Fibroblast of peridontal ligament (primary cell): ENCODE data around the gene CDH23.

Experiments used
- DNase-seq: peaks from one replicate; pipeline ENCODE4 v3.0.0-alpha.2; 2010; ENCODE audit errors: extremely low read depth

CDH23 gene

DNA sequence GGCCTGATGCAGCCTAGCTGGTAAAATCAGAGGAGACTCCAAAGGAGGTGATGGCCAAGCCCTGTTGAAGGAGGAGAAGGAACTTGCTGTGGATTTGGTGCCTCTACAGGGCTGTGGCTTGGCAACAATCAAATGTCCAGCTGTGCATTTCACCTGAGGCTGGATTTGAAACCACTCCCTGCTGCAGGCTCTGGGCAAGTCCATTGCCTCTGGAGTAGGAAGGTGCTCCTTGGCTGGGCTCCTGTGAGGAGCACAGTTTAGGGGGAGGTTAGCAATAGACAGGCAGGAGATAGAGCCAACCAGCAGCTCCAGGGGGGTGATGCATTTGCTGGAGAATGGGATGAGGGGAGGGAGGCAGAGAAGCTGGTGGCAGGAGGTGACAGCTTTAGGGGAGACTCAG, 26.5 kb downstream of the CDH23 start:
- no peak for DNase-seq

DNA sequence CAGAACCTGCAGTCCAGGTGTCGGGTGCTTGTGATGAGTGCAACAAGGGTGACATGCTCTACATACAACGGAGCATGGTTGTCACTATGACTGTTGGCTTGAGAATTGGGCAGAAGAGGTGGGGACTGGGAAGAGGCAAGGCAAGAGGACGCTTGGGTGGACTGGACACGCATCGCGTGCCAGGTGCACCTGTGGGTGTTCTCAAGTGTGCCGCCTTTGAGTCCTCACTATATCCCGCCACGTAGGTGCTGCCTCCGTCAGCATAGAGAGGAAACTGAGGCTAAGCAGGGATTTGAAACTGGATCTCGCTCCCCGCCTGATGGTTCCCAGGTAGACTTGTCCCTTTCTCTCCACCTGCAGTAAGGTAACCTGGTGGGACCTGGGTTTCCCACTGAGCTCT, 27.2 kb downstream of the CDH23 start:
- no peak for DNase-seq

- no peak for DNase-seq
These were observed 27.9 kb downstream of the CDH23 start for GRCh38 chr10:71424496-71425194.

GRCh38 chr10:71426058-71426605, 29.4 kb downstream of the CDH23 start:
- no peak for DNase-seq

DNA sequence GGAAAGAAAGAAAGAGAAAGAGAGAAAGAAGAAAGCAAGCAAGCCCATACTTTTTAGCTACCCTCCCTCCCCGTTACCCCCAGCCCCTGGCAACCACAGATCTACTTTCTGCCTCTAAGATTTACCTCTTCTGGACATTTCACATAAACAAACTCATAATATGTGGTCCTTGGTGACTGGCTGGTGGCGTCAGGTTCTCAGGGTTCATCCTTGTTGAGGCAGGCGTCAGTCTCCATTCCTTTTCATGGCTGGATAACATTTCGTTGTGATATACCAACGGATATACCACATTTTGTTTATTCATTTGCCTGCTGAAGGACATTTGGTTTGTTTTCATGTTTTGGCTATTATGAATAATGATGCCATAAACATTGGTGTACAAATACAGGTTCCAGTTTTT, 30.5 kb downstream of the CDH23 start:
- DNase-seq: no peak

- DNase-seq: no peak
These were observed 32.6 kb downstream of the CDH23 start for GRCh38 chr10:71429304-71429703.

DNA sequence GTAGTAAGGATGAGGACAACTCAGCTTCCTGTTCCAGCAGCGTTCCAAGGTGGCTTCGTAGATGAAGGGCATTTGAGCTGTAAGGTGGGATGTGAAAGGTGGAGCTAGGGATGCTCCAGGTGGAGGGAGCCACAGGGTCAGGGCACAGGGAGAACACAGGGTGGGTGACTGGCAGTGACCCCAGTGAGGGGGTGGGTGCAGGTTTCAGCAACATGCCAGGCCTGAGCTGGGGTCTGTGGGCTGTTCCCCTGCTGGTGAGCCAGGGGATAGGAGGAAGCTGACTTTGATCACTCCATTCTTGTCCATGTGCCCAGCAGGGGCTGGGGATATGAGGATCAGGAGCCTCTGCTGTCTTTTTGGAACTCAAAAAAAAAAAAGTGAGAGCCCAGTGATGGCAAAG, 33.2 kb downstream of the CDH23 start:
- no peak for DNase-seq

- DNase-seq: no peak
These were observed 34.8 kb downstream of the CDH23 start for GRCh38 chr10:71431239-71432100.

DNA sequence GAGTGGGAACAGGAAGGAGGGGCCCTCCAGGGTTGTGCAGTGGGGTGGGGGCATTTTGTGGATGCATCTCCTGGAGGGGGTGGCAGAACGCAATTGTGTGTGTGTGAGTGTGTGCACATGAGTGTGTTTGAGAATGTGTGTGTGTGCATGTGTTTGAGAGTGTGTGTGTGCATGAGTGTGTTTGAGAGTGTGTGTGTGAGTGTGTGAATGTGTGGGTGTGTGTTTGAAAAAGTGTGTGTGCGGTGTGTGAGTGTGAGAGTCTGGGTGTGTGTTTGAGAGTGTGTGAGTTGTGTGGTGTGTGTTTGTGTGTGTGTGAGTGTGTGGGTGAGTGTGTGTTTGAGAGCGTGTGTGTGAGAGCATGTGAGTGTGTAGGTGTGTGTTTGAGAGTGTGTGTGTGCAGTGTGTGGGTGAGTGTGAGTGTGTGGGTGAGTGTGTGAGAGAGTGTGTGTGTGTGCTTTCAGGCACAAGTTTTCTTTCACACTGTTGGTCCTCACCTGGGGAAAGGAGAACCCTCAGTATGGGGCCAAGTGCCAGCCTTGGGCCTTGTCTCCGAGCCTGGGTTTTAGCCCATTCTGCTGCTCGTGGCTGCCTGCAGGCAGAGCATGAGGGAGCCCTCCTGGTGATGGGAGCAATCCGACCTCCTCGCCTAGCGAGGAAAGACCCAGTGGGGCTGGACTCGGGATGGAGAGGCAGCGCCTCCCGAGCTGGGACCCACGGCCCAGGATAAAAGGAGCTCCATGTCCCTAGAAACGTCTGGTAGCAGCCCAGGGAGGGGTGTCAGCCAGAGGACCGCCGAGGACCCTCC, 35.6 kb downstream of the CDH23 start:
- DNase-seq: no peak

GRCh38 chr10:71432956-71433767, 36.4 kb downstream of the CDH23 start:
- DNase-seq: no peak

DNA sequence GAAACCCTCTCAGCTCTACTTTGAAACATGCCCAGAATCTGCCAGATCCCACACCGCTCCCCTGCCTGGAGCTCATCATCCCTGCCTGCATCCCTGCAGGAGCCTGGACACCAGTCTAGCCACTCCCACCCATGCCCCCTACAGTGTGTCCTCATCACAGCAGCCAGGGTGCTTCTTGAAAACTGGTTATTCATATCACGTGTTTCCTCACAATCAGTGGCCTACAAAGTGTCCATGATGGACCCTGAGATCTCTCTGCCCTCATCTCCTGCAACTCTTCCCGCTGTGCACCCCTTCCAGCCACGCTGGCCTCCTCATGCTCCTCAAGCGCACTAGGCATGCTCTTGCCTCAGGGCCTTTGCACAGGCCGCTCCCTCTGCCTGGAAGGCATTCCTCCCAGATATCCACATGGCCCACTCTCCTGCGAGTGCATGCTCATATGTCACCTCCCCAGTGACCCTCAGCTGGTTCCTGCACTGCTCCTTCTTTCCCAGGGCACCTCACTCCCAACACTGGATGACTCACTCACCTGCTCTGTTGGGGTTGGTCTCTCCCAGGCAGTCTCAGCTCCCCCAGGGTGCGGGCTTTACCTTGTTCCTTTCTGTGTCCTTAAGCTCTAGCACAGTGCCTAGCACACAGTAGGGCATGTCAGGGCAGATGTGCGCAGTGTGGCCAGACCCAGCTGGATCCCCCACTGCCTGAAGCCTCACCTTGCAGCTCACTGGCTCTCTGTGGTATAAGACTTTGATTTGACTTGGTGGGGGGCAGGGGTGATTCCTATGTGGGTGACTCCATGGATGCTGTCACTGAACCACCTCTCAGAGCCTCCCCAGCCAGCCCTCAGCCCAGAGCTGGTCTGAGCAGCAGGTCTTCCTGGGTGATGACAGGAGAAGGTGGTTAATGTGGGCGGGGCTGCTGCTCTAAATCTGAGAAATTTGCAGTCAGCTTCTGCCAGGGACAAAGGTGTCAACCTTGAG, 37.3 kb downstream of the CDH23 start:
- DNase-seq: no peak

DNA sequence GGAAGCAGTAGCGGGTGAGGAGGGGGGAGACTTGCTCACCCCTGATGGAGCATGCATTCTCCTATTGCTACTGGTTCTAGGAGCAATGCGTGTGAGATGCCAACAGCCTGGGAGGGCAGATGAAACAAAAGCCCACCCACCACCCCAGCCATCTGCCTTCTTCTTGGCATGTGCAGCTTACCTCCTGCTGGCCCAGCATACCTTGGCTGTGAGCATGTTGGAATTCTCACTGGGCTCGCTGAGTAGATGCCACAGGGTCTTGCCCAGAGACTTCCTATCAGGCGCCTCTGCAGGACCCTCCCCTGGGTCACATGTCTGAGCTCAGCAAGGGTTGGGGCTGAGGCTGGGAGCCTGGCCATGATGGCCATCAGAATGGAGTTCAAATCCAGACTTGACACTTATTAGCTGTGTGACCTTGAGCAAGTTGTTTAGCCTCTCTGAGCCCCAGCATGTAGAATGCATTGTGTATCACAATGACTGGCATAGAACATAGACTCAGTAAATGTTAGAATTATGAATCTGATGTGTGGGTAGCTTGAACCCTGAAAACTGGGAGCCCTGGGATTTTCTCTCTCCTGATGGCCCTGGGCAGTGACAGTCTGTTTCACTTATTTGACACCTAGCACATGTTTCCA, 38.2 kb downstream of the CDH23 start:
- DNase-seq: no peak

DNA sequence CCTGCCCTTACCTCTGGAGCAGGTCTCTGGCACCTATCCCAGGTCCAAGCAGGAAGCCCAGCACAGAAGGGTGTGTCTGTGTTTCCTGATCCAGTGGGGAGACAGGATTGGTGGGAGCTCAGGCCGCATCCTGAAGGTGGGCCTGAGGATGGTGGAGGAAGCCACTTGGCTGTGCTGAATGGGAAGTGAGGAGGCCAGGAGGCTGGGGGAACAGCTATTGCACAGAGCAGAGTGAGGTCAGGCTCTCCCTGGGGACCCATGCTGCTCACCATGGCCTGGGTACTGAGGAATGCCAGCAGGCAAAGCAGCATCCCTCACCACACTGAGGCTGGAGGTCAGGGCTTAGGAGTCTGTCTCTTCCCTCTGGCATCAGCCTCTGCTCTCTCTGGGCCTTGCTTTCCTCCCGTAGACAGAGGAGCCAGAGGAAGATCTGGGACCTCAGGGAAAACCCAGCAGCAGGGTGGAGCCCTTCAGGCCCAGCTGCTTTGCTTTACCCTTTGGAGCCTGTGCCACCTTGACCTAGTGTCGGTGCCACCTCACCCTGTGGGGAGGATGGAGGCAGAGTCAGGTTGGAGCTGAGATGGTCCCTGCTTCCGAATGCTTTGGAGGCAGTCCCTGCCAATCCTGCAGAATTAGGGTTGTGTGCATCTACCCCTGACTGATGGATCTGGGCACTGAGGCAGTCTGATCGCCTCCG, 39.0 kb downstream of the CDH23 start:
- no peak for DNase-seq

GRCh38 chr10:71436268-71437125, 39.8 kb downstream of the CDH23 start:
- DNase-seq: no peak

GRCh38 chr10:71437537-71438092, 40.9 kb downstream of the CDH23 start:
- DNase-seq: no peak

- DNase-seq: no peak
These were observed 42.0 kb downstream of the CDH23 start for GRCh38 chr10:71438761-71439160.

DNA sequence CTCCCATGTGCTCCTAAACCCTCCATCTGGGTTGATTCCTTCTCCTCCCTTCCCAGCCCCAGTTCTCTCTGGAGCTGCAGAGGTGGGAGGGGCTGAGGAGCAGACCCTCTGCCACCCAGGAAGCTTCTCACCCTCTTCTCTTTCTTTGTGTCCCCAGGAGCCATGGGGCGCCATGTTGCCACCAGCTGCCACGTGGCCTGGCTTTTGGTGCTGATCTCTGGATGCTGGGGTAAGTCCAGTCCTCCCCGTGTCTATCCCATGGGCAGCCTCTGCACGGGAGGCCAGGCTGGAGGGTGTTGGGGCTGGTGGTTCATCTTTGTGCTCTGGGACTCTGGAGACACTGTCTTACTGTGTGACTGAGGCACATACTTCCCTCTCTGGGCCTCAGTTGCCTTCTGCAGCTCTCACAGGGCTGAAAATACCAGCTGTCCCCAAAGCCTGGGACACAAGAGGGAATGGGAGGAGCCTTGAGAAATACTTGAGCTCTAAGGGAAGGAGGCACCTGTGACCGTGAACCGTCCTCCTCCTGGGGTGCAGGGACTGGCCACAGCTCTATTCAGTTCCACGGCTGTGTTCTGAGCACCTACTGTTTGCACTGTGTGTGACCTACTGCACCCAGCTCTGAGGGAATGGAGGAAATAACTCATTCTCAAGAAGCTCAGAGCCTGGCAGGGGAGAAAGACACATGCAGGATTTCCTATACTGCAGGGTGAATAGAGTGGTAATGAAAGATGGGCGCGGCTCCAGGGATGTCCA, 43.1 kb downstream of the CDH23 start:
- no peak for DNase-seq
